HG03064 (cell line): ENCODE results near the gene SI.
"Not testable (repeated sequence)": the region's sequence is repeated elsewhere in the genome, so short reads cannot be mapped to it uniquely, and the experiment has no call there.

Experiments
- ATAC-seq: cut with Tn5 transposase; IDR thresholded peaks from one replicate; pipeline ENCODE4 v1.9.1; 2021; ENCODE audit warnings: low read depth; ENCODE audit not compliant: unreplicated experiment

SI gene

DNA sequence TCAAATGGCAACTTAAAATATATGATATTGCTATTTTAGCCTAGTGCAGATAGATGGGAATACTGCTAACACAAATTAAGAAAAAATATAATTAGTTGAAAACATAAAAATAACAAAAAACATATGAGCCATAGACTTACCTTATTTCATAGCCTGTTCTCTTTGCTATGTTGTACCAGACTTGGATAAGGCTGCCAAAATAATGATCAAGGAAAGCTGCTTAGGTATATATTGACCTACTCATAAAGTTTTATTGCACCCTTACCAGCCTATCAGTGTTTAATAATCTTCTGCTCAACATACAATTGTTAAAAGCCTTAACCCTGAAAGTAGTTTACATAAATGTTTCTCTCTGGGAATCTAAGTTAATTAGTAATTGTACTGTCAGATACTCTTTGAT, at the start of gene SI:
Gene SI, minus strand, starts transcription at position 204 of the 400 bp plus-strand sequence. CDS start 2,484 bp downstream, outside the sequence.
- ATAC-seq = no peak

DNA sequence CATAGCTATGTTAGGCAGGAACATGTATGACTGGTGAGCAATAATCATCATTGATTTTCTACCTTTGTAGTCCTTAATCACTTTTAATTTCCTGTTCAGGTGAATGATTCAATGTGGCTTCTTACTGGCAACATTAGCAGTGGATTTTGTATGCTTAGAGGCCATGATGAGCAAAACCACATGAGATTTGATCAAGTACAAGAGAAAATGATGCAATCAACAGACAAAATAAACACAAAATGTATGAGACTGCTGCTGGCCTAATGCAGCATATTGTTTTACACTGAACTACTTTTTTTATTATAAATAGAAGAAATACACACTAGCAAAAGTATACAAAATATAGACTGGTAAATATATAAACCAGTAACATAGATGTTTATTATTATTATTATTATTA, 47.5 kb upstream of the SI start:
- ATAC-seq = no peak

DNA sequence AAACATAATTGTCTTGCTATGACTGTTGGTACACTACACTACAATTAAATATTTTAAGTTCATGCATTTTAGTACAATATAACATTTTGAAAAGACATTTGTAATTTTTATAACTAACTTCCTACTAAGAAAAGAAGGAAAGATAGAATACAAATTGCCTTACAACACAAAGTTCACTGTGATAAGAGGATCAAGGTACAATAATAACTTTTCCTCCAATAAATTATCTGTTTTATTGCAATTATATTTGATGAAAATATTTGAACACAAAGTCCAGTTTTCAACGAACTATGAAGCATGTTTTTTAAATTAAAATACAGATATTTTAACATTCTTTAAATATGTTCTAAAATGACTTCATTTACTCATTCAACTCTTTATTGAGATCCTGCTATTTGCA, 33.1 kb upstream of the SI start:
- ATAC-seq = no peak

DNA sequence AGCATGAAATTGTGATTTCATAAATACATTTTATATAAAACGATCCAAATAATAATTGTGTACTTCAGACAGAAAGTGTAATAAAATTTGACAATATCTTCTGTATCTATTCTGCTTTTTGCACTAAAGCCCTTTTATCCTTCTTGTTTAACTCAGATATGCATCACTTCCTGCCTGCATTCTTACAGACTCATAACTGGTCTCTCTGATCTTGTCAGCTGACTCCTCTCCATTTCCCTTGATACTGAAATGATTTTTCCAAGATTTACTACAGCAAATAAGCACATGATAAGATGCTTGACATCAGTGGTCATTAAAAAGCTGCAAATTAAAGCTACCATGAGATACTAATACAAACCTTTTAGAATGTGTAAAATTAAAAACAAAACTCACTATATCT, 25.3 kb upstream of the SI start:
- no peak for ATAC-seq

DNA sequence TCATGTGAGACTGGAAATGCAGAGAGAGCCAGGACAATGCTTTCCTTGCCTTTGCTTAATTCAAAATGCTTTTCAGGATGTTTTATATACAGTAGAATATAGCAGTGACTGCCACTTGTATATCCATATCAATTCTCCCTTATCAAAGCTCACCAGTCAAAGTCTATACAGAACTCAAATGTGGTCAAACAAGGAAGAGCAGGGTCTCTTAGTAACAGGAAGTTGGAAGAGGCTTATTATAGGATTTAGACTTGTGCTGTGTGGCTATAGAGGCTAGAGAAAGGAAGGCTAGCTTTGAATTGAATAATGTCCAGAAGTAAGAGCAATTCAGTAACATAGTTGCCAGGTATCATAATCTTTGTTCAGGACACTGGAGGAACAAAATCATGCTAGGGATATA, 4.4 kb upstream of the SI start:
- ATAC-seq = no peak

DNA sequence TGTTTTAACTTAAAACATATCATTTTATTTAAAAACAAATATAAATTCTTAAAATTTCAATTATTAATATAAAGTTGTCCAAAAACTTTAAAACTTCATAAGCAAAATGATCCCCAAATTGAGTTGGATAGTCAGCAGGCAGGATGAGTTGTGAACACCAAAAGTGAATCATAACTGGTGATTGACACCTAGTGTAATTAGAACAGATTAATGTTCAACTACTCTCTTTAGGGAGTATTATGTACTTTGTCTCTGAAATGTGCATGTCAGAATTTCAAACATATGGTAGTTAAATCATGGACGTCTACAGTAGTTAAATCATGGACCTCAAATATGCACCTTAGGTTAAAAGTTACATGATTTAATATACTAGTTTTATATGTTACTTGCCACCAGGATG, 2.9 kb upstream of the SI start:
- ATAC-seq = no peak

DNA sequence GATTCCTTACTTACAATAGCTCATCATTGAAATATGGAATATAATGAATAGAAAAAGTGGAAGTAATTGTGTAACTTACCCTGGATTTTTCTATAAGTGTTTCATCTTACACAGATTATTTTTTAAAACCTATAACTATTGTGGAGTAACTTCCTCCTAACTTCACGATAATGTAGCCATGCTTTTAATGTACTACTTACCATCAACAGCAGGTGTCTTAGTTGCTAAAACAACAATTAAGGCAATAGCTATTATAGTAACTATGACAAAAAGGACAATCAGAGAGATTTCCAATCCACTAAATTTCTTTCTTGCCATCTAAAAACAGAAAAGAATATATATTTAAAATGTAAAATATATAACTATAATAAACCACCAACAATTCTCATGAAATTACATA, 2.6 kb downstream of the SI start:
- ATAC-seq = no peak

DNA sequence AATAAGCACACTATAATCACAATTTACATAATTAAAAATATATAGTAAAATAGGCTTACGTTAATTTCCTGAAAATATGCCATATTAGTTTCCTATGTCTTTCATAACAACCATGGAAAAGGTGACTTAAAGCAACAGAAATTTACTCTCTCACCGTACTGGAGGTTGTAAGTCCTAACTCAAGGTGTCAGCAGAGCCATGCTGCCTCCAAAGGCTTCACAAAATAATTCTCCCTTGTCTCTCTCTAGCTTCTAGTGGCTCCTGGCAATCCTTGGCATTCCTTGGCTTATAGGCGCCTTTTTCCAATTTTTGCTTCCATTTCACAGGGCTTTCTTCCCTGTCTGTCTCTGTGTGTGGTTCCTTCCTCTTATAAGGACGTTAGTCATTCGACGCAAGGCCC, 7.6 kb downstream of the SI start:
- ATAC-seq = no peak

DNA sequence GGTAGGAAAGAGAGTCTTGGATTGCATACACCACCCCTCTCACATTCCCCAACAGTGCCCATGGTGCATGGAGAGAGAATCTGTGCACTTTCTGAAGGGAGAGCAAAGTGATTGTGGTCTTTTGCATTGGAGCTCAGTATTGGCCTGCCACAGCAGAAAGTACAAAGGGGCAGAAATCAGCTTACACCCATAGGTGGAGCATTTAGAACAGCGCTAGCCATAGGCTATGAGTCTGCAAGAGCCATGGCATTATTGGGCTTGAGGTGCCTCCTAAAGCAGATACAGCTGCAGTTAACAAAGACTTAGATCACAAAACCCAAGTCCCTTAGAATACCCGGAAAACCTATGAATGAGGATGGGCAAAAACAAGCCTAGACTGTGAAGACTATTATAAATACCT, 21.8 kb downstream of the SI start:
- ATAC-seq = no peak

DNA sequence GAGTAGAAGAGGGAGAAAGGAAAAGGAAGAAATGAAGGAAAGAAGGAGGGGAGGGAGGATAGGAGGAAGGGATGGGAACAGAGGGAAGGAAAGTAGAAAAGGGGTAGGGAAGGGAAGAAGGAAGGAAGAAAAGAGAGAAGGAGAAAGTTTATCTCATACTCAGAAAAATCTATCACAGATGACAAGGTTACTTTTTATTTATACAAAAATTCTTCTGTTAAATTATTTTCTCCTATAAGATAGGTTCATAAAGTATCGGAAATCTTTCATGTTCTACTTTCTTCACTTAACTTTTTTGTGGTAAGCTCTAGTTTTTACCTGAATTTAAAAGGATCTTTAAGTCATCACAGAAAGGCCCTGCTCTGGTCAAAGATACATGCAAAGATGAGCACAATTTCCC, 38.1 kb downstream of the SI start:
- ATAC-seq = no peak

DNA sequence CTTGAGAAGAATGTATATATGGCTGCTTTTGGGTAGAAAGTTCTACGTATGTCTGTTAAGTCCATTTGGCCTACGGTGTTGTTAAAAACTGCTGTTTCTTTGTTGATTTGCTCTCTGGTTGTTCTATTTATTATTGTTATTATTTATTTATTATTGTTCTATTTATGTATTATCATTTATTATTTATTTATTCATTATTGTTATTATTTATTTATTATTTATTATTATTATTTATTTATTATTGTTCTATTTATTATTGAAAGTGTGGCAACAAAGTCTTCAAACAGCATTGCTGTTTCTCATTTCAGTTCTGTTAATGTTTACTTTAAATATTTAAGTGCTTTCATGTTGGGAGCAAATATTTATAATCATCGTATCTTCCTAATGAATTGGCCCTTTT, 66.7 kb downstream of the SI start:
- no peak for ATAC-seq

DNA sequence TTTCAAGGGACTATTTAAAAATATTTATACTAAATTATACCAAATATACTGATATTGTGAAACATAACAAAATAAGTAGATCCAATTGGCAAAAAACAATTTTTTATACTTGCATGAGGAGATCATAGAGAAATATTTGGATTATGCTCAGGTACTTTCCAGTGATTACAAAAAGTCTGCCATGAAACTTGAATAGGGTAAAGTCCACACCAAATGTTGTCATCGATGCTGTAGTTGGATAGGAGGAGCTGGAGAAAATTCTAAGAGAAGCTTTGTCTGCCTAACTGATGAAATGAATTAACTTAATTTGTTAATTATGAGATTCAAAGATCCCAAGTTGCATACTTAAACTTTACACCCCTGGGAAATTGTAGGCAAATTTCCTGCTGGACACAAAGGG, 93.3 kb downstream of the SI start:
- ATAC-seq = no peak

DNA sequence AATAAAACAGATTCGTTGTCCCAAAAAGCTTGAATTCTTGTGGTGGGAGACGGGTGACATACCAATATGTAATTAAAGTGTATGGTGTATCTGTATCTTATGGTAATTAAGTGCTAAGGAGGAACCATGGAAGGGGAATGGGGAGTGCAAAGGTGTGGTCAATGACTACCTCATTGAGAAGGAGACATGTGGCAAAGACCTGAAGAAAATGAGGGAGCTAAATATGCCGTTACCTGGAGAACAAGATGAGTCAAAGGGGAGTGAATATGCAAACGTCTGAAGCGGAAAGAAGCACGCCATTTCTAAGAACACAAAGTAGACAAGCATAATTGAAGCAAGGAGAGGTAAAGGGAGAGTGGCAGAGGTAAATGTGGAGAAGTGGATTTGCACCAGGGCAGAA, 115.7 kb downstream of the SI start:
- no peak for ATAC-seq

DNA sequence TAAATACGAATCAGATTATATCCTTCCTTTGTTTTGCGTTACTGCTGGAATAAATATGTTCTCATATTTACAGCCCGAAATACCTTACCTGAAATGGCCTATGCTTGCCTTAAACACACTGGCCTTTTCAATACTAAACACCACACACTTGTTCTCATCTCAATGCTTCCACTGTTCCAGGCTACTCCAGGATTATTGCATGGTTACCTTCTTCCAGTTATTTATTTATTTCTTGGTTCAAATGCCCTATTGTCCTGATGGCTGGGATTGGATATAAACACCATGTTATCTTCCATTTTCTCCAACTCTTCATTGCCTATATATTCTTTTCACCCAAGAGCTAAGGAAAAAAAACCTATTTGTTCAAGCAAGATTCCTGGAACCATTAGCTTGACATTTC, 125.3 kb downstream of the SI start:
- ATAC-seq = no peak

DNA sequence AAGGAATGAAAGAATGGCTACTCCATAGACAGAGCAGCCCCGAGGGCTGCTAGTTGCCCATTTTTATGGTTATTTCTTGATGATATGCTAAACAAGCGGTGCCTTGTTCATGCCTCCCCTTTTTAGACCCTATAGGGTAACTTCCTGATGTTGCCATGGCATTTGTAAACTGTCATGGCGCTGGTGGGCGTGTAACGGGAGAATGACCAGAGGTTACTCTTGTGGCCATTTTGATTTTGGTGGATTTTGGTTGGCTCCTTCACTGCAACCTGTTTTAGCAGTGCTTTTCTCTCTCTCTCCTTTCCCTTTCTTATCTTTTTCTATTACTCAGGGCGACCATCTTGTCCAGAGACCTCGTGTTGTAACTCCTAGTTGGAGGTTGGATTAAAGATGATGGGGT, 126.9 kb downstream of the SI start:
- not testable (repeated sequence) for ATAC-seq

DNA sequence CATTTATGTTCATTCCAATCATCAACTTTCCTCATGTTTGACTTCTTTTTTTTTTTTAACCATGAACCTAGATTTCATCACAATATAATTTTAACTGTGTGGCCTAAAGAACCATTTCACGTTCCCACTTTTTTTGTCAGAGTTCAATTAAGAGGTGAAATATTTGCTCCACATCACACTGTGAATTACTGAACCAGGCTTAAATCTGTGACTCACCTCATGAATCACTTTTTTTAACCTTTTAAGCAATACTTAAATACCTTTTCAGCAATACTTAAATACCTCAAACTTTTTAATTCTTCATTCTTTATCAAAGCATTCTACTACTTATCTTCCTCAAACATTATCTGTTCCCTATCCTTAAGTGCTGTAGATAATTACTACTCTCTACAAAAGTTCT, 137.6 kb downstream of the SI start:
- ATAC-seq = no peak

DNA sequence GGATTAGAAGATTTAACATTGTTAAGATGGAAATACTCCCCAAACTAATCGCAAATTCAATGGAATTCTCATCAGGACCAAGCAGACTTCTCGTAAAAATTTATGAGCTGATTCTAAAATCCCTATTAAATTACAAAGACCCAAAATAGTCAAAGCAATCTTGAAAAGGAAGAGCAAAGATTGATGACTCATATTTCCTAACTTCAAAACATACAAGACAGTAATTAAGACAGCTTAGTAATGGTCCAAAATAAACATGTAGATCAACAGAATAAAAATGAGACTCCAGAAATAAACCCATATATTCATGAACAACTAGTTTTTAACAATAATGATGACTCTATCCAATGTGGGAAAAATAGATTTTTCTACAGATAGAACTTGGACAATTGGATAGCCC, 148.7 kb downstream of the SI start:
- ATAC-seq = no peak
